Brain microvascular endothelial cell (primary cell): Measurements from ENCODE around the gene TPRG1.

ENCODE experiments used
- DNase-seq: peaks from one replicate; pipeline ENCODE4 v3.0.0-alpha.2; 2020
- H3K27ac ChIP-seq: fragments of 250-450 bp; sonication (Bioruptor Pico); 2 replicates; pipeline ENCODE4 v1.5.1; 2020; ENCODE audit warnings: mild to moderate bottlenecking, moderate library complexity
- H3K27me3 ChIP-seq: fragments of 250-450 bp; sonication (Bioruptor Pico); replicated peaks from 2 replicates; pipeline ENCODE4 v1.5.1; 2020; ENCODE audit warnings: mild to moderate bottlenecking
- H3K36me3 ChIP-seq: fragments of 250-450 bp; sonication (Bioruptor Pico); replicated peaks from 2 replicates; pipeline ENCODE4 v1.5.1; 2020; ENCODE audit warnings: mild to moderate bottlenecking
- H3K4me3 ChIP-seq: 2 replicates; pipeline ENCODE4 v1.5.1; 2011; ENCODE audit warnings: low read depth, mild to moderate bottlenecking, control low read depth, low read length, moderate library complexity
- in situ Hi-C: cut with HindIII; loops from 2 replicates; pipeline ENCODE4 v1.10.0; 2017; ENCODE audit warnings: low sequenced_read_pairs, low pct_ligation_motif_present
- TF ChIP-seq, protein P1 (sequence below): IDR thresholded peaks from 2 replicates; pipeline ENCODE4 v1.5.1; 2011; ENCODE audit warnings: low read depth, mild to moderate bottlenecking, moderate library complexity, low read length, control low read depth, inconsistent platforms; ENCODE audit errors: missing control alignments

Gene TPRG1

DNA sequence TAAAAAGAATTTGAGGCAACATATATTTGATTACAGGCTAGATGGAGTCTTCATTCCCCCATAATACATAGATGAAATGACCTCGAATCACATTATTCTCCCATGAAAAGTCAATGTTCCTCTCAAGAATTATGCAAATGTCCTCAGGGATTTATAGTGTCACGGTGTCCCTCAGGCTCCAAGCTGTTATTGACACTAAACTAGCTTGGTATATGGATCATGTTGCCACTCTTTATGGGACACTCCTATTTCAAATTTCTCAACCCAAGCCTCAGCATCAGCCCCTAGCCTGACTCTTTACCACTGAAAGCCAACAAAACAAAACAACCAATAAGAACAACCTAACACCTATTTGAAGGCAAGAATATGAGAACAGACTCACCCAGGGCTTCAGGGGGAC lies 139.8 kb downstream of the TPRG1 start:
- no peaks in the 10 kb centered on the region for H3K36me3 ChIP-seq
- in situ Hi-C loops = no loop called here
- H3K27me3 ChIP-seq = no peaks in the 10 kb centered on the region
- DNase-seq = no peak
- no peak overlapping the region for H3K4me3 ChIP-seq
- no peak overlapping the region for H3K27ac ChIP-seq
- TF ChIP-seq, protein P1, sequence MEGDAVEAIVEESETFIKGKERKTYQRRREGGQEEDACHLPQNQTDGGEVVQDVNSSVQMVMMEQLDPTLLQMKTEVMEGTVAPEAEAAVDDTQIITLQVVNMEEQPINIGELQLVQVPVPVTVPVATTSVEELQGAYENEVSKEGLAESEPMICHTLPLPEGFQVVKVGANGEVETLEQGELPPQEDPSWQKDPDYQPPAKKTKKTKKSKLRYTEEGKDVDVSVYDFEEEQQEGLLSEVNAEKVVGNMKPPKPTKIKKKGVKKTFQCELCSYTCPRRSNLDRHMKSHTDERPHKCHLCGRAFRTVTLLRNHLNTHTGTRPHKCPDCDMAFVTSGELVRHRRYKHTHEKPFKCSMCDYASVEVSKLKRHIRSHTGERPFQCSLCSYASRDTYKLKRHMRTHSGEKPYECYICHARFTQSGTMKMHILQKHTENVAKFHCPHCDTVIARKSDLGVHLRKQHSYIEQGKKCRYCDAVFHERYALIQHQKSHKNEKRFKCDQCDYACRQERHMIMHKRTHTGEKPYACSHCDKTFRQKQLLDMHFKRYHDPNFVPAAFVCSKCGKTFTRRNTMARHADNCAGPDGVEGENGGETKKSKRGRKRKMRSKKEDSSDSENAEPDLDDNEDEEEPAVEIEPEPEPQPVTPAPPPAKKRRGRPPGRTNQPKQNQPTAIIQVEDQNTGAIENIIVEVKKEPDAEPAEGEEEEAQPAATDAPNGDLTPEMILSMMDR = no peak

DNA sequence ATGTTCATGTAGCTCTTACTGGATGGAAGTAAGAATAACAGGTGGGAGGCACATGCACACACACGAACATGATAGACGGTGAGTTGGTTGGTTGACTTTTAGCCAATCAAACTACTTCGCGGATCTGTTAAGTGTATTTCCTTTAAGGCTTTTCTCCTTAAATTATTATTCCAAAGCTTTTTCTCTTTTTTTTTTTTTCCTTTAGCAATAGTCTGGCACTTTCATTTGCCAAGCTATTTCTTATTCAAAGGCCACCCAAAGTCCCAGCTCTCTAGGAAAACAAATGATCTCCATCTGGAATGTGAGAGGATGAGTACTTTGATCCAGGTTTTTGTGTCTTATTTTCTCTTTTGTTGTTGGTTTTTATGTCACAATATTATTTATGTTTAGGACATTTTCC lies 141.1 kb downstream of the TPRG1 start:
- TF ChIP-seq, protein P1 = no peak
- no peak for DNase-seq
- Histone ChIP-seq H3K4me3 (no peak overlapping the region), H3K36me3 (no peaks in the 10 kb centered on the region), H3K27ac (no peak overlapping the region), H3K27me3 (no peaks in the 10 kb centered on the region)
- in situ Hi-C loops = no loop called here

DNA sequence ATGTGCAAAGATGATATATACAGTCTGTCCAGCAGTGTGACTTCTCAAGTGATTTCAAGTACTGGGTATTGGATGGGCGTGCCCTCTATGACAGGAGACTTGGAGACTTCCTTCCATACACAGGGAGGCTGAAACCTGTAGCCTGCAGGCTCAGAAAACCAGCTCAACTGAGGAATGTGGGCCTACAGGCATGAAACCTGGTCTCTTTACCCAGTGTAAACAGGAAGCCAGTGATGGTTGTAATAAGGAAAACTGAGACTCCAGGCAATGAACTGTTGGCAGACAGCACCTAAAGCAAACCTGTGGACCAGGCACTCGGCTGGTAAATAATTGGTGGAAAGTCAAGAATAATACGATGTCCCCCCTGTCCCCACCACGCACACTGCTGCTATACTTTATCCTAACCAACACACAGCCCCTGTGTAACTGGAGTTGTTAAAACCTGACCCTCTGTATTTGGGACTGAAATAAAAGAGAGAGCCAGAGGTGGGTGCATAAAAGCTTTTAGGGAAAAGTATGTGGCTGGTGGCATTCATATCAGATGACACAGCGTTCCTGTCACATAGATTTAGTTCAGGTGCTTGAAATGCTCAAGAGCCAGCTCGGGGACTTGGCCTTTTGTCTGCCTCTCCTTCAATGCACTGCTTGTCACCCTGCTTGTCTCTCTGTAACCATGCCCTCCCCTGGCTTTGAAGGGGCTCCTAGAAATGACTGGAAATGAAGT lies 144.7 kb downstream of the TPRG1 start:
- in situ Hi-C loops = no loop called here
- Histone ChIP-seq H3K27me3 (no peaks in the 10 kb centered on the region), H3K36me3 (no peaks in the 10 kb centered on the region), H3K4me3 (no peak overlapping the region), H3K27ac (no peak overlapping the region)
- TF ChIP-seq, protein P1 = no peak
- no peak for DNase-seq

DNA sequence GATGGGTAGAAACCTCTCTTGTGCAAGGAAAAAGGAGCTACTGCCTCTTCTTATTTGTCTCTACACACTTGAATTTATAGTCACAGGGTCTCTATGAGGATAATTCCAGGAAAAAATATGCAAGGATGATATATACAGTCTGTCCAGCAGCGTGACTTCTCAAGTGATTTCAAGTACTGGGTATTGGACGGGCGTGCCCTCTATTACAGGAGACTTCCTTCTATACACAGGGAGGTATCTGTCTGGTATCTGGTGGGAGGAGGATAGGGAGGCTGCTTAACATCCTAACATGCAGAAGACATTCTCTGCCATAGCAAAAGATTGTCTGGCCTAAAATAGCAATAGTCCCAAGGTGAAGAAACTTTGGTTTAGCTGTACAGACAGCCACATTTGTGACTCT lies 146.1 kb downstream of the TPRG1 start:
- TF ChIP-seq, protein P1 = no peak
- H3K4me3 ChIP-seq = no peak overlapping the region
- in situ Hi-C loops = no loop called here
- no peaks in the 10 kb centered on the region for H3K27me3 ChIP-seq
- no peak overlapping the region for H3K27ac ChIP-seq
- no peak for DNase-seq
- no peaks in the 10 kb centered on the region for H3K36me3 ChIP-seq

DNA sequence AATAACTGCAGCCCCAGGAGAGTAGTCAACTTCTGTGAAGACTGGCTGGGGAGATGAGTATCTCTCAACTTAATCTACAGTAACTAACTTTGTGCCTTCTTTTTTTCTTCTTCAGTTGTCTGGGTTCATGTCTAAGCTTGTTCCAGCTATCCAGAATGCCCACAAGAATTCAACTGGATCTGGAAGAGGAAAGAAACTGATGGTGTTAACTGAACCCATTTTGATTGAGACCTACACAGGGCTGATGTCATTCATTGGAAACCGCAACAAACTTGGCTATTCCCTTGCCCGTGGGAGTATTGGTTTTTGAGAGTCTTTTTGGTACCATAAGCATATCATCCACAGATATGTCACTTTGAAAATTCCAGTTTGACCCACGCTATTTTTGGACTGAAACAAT lies 148.7 kb downstream of the TPRG1 start:
- H3K27ac ChIP-seq = no peak overlapping the region
- no peak for DNase-seq
- TF ChIP-seq, protein P1 = no peak
- no peak overlapping the region for H3K4me3 ChIP-seq
- H3K36me3 ChIP-seq = no peaks in the 10 kb centered on the region
- in situ Hi-C loops = no loop called here
- H3K27me3 ChIP-seq = no peaks in the 10 kb centered on the region

DNA sequence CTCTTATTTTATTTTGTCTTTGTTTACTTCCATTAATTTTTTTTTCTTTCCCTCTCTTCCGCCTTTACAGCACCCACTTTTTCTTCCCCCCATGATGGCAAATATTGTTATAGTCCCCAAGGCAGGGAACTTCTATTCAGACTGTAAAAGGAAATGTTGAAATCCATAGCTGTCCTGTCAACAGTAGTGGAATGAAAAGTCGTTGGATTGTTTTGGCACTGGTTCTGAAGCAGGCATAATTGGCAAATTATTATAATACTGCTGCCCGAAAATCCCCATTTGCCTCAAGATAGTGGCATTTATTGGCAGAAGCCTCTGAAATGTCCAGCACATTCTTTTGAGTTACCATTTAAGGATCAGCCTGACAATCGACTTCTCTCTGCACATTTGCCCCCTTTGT lies 150.6 kb downstream of the TPRG1 start:
- TF ChIP-seq, protein P1 = no peak
- DNase-seq = no peak
- no peak overlapping the region for H3K4me3 ChIP-seq
- in situ Hi-C loops = no loop called here
- no peaks in the 10 kb centered on the region for H3K36me3 ChIP-seq
- H3K27ac ChIP-seq = no peak overlapping the region
- no peaks in the 10 kb centered on the region for H3K27me3 ChIP-seq
